Sciatic nerve (tissue), 2 donors: ENCODE results near the gene PAM16. TPM values are rescaled to one million over a fixed set of nuclear protein-coding genes. Genes with fewer than 3 reads are reported as not detected.

ENCODE experiments used
- ATAC-seq: fragments of 200-7000 bp; cut with Tn5 transposase; one replicate; pipeline ENCODE4 v1.9.1; 2020; ENCODE audit warnings: mild to moderate bottlenecking, moderate library complexity
- DNase-seq: peaks from one replicate; pipeline ENCODE4 v3.0.0-alpha.2; 2020; ENCODE audit warnings: low spot score
- intact Hi-C: fragments of 100-400 bp; cut with DNase I; formaldehyde crosslinking; loops from one replicate; pipeline ENCODE4 v1.14.2; 2022
- total RNA-seq: library from RNA; stranded (reverse); fragmentation: NEBNext Ultra II Directional; extraction: Animal tissue kit (Norgen Biotek cat#: 25700); gene quantifications from one replicate; pipeline ENCODE4 v1.2.1, GENCODE V29; 2021
- donor health status: DM: no; HTN: no; CAD: no.
- donor health status: DM: no; HTN: no; CAD: no.

PAM16 gene
- total RNA-seq, 1 donor from 2014 or later: 37.8 TPM

GRCh38 chr16:4316108-4316863, 34.8 kb downstream of the PAM16 start:
- ATAC-seq: no peak
- intact Hi-C loops: no loop called here
- no peak for DNase-seq

GRCh38 chr16:4315186-4316107, 35.7 kb downstream of the PAM16 start, which contains the start of gene GLIS2:
GLIS2 (plus strand) TSS chr16:4316067; CDS start chr16:4332281, 16,214 bp downstream.
- intact Hi-C loops: no loop called here
- peak; percentile 68 for ATAC-seq
- peak; percentile 83 for DNase-seq

GRCh38 chr16:4314532-4315185, 36.5 kb downstream of the PAM16 start:
- intact Hi-C loops: loop anchor here (5.0 kb wide), 1 partner anchor 513 kb away; no protein-coding TSS in a partner anchor

GRCh38 chr16:4313563-4314531, 37.3 kb downstream of the PAM16 start:
- no peak for DNase-seq
- ATAC-seq: no peak

More at GRCh38 chr16:4314532-4315185, 36.5 kb downstream of the PAM16 start:
- DNase-seq (no peak), ATAC-seq (peak; percentile 51)

GRCh38 chr16:4309833-4310266, 41.3 kb downstream of the PAM16 start:
- ATAC-seq (peak; percentile 62), DNase-seq (no peak)
- intact Hi-C loops: loop anchor here (5.0 kb wide), 1 partner anchor 517 kb away; no protein-coding TSS in a partner anchor

More at GRCh38 chr16:4313563-4314531, 37.3 kb downstream of the PAM16 start:
- intact Hi-C loops: loop anchor here (5.0 kb wide), 1 partner anchor 513 kb away; no protein-coding TSS in a partner anchor

GRCh38 chr16:4309102-4309832, 41.9 kb downstream of the PAM16 start:
- intact Hi-C loops: no loop called here
- DNase-seq (no peak), ATAC-seq (no peak)

- intact Hi-C loops: no loop called here
- ATAC-seq (peak; percentile 92), DNase-seq (peak; percentile 95)
Measured at GRCh38 chr16:4307215-4308037, 43.7 kb downstream of the PAM16 start.

GRCh38 chr16:4306470-4307214, 44.5 kb downstream of the PAM16 start:
- ATAC-seq (no peak), DNase-seq (no peak)
- intact Hi-C loops: no loop called here

- ATAC-seq (no peak), DNase-seq (no peak)
- intact Hi-C loops: no loop called here
Measured at GRCh38 chr16:4303973-4304372, 47.1 kb downstream of the PAM16 start.

- ATAC-seq: no peak
- no peak for DNase-seq
Measured at GRCh38 chr16:4301968-4302367, 49.2 kb downstream of the PAM16 start.

GRCh38 chr16:4301177-4301576, 49.9 kb downstream of the PAM16 start:
- no peak for ATAC-seq
- intact Hi-C loops: no loop called here

More at GRCh38 chr16:4301968-4302367, 49.2 kb downstream of the PAM16 start:
- intact Hi-C loops: no loop called here

GRCh38 chr16:4298761-4299522, 52.2 kb downstream of the PAM16 start:
- DNase-seq (no peak), ATAC-seq (peak; percentile 70)
- intact Hi-C loops: no loop called here

More at GRCh38 chr16:4301177-4301576, 49.9 kb downstream of the PAM16 start:
- no peak for DNase-seq

GRCh38 chr16:4297480-4297879, 53.6 kb downstream of the PAM16 start:
- ATAC-seq: no peak
- intact Hi-C loops: no loop called here

GRCh38 chr16:4295581-4295980, 55.5 kb downstream of the PAM16 start:
- no peak for ATAC-seq

More at GRCh38 chr16:4297480-4297879, 53.6 kb downstream of the PAM16 start:
- no peak for DNase-seq

More at GRCh38 chr16:4295581-4295980, 55.5 kb downstream of the PAM16 start:
- intact Hi-C loops: no loop called here
- no peak for DNase-seq
